ENCODE measurements around the gene CMTM3. TPM values are rescaled to one million over a fixed set of nuclear protein-coding genes. Genes with fewer than 3 reads are reported as not detected.

The CMTM3 gene
- total and polyA plus RNA-seq, 9 of the 15 experiments (the other 6 are each of a cell fraction or from before 2014, with no cell fraction given), result 4.6 to 33.4 (median 17.5) TPM

DNA sequence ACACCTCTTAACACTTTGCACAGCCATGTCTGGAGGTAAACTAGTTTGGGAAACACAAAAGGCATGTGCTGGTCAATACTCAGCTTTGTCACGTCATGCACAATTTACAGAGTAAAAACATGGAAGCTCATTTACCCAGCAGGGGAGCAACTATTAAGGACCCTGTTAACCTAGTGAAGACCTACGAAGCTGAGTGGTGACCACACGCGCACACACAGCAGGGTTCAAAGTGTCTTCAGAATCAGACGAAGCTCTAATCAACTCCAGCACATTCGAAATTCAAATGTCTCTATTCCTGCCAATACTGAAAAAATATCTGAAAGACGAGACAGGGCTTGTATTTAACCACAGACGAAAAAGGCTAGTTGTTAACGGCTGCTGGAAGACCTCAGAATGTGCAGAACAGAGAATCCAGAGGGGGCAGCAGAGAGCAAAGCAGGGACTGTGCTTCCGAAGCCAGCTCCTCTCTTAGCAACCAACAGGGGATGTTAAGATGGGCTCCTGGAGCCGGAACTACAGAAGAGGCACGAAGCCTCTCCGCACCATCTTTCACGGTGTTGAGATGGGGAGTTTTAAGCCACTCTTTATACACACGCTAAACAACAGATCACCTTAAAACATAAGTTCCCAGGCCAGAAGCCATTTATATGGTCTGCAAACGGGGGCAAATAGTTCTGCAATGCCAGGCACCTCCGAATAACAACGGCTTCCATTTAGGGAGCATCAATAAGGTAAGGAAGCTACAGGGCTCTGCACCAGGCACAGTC is 46.4 kb downstream of the CMTM3 start (continued):
- TF ChIP-seq, protein P1, sequence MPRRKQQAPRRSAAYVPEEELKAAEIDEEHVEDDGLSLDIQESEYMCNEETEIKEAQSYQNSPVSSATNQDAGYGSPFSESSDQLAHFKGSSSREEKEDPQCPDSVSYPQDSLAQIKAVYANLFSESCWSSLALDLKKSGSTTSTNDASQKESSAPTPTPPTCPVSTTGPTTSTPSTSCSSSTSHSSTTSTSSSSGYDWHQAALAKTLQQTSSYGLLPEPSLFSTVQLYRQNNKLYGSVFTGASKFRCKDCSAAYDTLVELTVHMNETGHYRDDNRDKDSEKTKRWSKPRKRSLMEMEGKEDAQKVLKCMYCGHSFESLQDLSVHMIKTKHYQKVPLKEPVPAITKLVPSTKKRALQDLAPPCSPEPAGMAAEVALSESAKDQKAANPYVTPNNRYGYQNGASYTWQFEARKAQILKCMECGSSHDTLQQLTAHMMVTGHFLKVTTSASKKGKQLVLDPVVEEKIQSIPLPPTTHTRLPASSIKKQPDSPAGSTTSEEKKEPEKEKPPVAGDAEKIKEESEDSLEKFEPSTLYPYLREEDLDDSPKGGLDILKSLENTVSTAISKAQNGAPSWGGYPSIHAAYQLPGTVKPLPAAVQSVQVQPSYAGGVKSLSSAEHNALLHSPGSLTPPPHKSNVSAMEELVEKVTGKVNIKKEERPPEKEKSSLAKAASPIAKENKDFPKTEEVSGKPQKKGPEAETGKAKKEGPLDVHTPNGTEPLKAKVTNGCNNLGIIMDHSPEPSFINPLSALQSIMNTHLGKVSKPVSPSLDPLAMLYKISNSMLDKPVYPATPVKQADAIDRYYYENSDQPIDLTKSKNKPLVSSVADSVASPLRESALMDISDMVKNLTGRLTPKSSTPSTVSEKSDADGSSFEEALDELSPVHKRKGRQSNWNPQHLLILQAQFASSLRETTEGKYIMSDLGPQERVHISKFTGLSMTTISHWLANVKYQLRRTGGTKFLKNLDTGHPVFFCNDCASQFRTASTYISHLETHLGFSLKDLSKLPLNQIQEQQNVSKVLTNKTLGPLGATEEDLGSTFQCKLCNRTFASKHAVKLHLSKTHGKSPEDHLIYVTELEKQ (CRISPR knock-in tag; IDR thresholded peaks at IDR 0.05), result no peak
- TF ChIP-seq SMARCC2 (IDR thresholded peaks at IDR 0.05; ENCODE audit: low read depth), result peak; percentile 62; the same call in 1 of the 2 replicates
- no peak for TF ChIP-seq ARHGAP35 (IDR thresholded peaks at IDR 0.05; ENCODE audit: partially characterized antibody)
- TF ChIP-seq, protein P2, sequence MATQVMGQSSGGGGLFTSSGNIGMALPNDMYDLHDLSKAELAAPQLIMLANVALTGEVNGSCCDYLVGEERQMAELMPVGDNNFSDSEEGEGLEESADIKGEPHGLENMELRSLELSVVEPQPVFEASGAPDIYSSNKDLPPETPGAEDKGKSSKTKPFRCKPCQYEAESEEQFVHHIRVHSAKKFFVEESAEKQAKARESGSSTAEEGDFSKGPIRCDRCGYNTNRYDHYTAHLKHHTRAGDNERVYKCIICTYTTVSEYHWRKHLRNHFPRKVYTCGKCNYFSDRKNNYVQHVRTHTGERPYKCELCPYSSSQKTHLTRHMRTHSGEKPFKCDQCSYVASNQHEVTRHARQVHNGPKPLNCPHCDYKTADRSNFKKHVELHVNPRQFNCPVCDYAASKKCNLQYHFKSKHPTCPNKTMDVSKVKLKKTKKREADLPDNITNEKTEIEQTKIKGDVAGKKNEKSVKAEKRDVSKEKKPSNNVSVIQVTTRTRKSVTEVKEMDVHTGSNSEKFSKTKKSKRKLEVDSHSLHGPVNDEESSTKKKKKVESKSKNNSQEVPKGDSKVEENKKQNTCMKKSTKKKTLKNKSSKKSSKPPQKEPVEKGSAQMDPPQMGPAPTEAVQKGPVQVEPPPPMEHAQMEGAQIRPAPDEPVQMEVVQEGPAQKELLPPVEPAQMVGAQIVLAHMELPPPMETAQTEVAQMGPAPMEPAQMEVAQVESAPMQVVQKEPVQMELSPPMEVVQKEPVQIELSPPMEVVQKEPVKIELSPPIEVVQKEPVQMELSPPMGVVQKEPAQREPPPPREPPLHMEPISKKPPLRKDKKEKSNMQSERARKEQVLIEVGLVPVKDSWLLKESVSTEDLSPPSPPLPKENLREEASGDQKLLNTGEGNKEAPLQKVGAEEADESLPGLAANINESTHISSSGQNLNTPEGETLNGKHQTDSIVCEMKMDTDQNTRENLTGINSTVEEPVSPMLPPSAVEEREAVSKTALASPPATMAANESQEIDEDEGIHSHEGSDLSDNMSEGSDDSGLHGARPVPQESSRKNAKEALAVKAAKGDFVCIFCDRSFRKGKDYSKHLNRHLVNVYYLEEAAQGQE (IDR thresholded peaks at IDR 0.05; ENCODE audit: borderline replicate concordance), result no peak
- TF ChIP-seq, protein P2 (CRISPR knock-in tag; IDR thresholded peaks at IDR 0.05; ENCODE audit: low read depth), result no peak
- TF ChIP-seq, protein P3, sequence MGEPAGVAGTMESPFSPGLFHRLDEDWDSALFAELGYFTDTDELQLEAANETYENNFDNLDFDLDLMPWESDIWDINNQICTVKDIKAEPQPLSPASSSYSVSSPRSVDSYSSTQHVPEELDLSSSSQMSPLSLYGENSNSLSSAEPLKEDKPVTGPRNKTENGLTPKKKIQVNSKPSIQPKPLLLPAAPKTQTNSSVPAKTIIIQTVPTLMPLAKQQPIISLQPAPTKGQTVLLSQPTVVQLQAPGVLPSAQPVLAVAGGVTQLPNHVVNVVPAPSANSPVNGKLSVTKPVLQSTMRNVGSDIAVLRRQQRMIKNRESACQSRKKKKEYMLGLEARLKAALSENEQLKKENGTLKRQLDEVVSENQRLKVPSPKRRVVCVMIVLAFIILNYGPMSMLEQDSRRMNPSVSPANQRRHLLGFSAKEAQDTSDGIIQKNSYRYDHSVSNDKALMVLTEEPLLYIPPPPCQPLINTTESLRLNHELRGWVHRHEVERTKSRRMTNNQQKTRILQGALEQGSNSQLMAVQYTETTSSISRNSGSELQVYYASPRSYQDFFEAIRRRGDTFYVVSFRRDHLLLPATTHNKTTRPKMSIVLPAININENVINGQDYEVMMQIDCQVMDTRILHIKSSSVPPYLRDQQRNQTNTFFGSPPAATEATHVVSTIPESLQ (CRISPR knock-in tag; IDR thresholded peaks at IDR 0.05), result no peak
- TF ChIP-seq ZNF444 (CRISPR knock-in tag; IDR thresholded peaks at IDR 0.05), result no peak
- no peak for TF ChIP-seq ZNF354B (CRISPR knock-in tag; IDR thresholded peaks at IDR 0.05)
- TF ChIP-seq, protein P4, sequence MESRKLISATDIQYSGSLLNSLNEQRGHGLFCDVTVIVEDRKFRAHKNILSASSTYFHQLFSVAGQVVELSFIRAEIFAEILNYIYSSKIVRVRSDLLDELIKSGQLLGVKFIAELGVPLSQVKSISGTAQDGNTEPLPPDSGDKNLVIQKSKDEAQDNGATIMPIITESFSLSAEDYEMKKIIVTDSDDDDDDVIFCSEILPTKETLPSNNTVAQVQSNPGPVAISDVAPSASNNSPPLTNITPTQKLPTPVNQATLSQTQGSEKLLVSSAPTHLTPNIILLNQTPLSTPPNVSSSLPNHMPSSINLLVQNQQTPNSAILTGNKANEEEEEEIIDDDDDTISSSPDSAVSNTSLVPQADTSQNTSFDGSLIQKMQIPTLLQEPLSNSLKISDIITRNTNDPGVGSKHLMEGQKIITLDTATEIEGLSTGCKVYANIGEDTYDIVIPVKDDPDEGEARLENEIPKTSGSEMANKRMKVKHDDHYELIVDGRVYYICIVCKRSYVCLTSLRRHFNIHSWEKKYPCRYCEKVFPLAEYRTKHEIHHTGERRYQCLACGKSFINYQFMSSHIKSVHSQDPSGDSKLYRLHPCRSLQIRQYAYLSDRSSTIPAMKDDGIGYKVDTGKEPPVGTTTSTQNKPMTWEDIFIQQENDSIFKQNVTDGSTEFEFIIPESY (CRISPR knock-in tag; IDR thresholded peaks at IDR 0.05), result no peak
